ENCODE results near the gene CTPS2.

CTPS2 gene

DNA sequence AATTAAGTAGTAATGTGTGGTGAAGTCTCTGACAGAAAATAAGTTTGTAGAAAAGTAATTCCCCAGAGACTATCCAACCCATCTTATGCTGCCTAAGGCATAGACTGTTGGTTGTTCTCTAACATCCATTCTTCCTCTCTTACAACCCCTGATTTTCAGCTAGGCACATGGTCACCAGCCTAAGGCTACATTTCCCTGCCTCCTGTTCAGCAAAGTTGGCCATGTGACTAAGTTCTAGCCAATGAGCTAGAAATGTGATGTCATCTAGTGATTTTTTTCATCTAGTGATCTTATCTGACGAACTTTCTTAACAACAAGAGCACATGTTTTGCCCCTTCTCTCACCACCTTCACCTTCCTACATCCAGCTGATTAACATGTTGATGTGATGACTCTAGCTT is 164.8 kb downstream of the CTPS2 start:
- Histone ChIP-seq H3K9me3 (ENCODE audit: severe bottlenecking) (no peaks in the 10 kb centered on the region), H3K4me1 (ENCODE audit: insufficient read depth, poor library complexity, severe bottlenecking) (peaks cover under 1% of the 10 kb centered on the region), H3K4me3 (ENCODE audit: severe bottlenecking) (no peak overlapping the region), H3K27me3 (ENCODE audit: insufficient read depth, poor library complexity, severe bottlenecking) (no peaks in the 10 kb centered on the region), H3K27ac (ENCODE audit: poor library complexity, severe bottlenecking) (no peak overlapping the region), H3K36me3 (ENCODE audit: low read depth) (no peaks in the 10 kb centered on the region)
- DNase-seq (ENCODE audit: low spot score) (no peak), ATAC-seq (ENCODE audit: low read depth) (no peak)
- TF ChIP-seq, protein P1, sequence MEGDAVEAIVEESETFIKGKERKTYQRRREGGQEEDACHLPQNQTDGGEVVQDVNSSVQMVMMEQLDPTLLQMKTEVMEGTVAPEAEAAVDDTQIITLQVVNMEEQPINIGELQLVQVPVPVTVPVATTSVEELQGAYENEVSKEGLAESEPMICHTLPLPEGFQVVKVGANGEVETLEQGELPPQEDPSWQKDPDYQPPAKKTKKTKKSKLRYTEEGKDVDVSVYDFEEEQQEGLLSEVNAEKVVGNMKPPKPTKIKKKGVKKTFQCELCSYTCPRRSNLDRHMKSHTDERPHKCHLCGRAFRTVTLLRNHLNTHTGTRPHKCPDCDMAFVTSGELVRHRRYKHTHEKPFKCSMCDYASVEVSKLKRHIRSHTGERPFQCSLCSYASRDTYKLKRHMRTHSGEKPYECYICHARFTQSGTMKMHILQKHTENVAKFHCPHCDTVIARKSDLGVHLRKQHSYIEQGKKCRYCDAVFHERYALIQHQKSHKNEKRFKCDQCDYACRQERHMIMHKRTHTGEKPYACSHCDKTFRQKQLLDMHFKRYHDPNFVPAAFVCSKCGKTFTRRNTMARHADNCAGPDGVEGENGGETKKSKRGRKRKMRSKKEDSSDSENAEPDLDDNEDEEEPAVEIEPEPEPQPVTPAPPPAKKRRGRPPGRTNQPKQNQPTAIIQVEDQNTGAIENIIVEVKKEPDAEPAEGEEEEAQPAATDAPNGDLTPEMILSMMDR (IDR thresholded peaks at IDR 0.05; ENCODE audit: poor library complexity, severe bottlenecking), result no peak

DNA sequence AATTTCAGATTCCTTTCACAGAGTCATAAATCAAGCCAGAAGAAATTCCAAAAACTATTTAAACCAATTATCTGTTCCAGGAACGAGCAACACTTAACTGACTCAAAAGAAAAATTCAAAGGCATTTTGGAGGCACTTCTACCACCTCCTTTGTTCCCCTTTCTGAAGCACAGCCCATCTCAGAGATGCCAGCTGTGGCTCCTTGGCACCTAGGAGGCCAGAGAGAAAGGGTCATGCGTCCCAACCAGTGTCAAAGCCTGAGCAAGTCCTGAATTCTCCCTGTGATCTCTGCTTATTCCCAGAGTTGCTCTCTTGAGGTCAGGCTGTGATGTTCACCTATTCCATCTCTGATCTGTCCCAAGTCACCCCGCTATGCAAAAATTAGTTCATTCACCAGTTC is 167.5 kb downstream of the CTPS2 start:
- H3K4me1 ChIP-seq (ENCODE audit: insufficient read depth, poor library complexity, severe bottlenecking), result no peaks in the 10 kb centered on the region

More for the DNA sequence above, 167.5 kb downstream of the CTPS2 start:
- no peak overlapping the region for H3K4me3 ChIP-seq (ENCODE audit: severe bottlenecking)
- no peak for ATAC-seq (ENCODE audit: low read depth)
- no peaks in the 10 kb centered on the region for H3K9me3 ChIP-seq (ENCODE audit: severe bottlenecking)
- H3K27me3 ChIP-seq (ENCODE audit: insufficient read depth, poor library complexity, severe bottlenecking), result no peaks in the 10 kb centered on the region
- no peak overlapping the region for H3K27ac ChIP-seq (ENCODE audit: poor library complexity, severe bottlenecking)
- TF ChIP-seq, protein P1 (IDR thresholded peaks at IDR 0.05; ENCODE audit: poor library complexity, severe bottlenecking), result no peak
- no peak for DNase-seq (ENCODE audit: low spot score)
- no peaks in the 10 kb centered on the region for H3K36me3 ChIP-seq (ENCODE audit: low read depth)
